NCI-H2171 (cell line): ENCODE results near the gene SNX25.
"Not testable (repeated sequence)": the region's sequence is repeated elsewhere in the genome, so short reads cannot be mapped to it uniquely, and the experiment has no call there.

Experiments
- DNase-seq: peaks from one replicate; lab custom pipeline; 2025; lab: John Stamatoyannopoulos, UW

Gene SNX25

GRCh38 chr4:185307136-185307950, 97.9 kb downstream of the SNX25 start:
- no peak for DNase-seq

- no peak for DNase-seq
These were observed 100.4 kb downstream of the SNX25 start for GRCh38 chr4:185309770-185310169.

- no peak for DNase-seq
These were observed 101.9 kb downstream of the SNX25 start for GRCh38 chr4:185311113-185311888.

GRCh38 chr4:185312699-185313098, 103.3 kb downstream of the SNX25 start:
- DNase-seq: no peak

- not testable (repeated sequence) for DNase-seq
These were observed 108.1 kb downstream of the SNX25 start for GRCh38 chr4:185317462-185317861.

- no peak for DNase-seq
These were observed 108.5 kb downstream of the SNX25 start for GRCh38 chr4:185317880-185318279.

GRCh38 chr4:185318679-185319078, 109.3 kb downstream of the SNX25 start:
- no peak for DNase-seq

GRCh38 chr4:185322803-185323202, 113.4 kb downstream of the SNX25 start:
- DNase-seq: no peak

- no peak for DNase-seq
These were observed 114.2 kb downstream of the SNX25 start for GRCh38 chr4:185323606-185324005.

GRCh38 chr4:185324361-185324760, 115.0 kb downstream of the SNX25 start:
- DNase-seq: not testable (repeated sequence)

GRCh38 chr4:185325721-185326120, 116.3 kb downstream of the SNX25 start:
- DNase-seq: not testable (repeated sequence)

- no peak for DNase-seq
These were observed 119.2 kb downstream of the SNX25 start for GRCh38 chr4:185328586-185328985.

- not testable (repeated sequence) for DNase-seq
These were observed 120.6 kb downstream of the SNX25 start for GRCh38 chr4:185329879-185330510.

GRCh38 chr4:185332575-185333464, 123.4 kb downstream of the SNX25 start:
- no peak for DNase-seq

- DNase-seq: no peak
These were observed 124.9 kb downstream of the SNX25 start for GRCh38 chr4:185334326-185334725.

GRCh38 chr4:185335579-185335978, 126.2 kb downstream of the SNX25 start:
- DNase-seq: no peak

GRCh38 chr4:185339941-185340340, 130.5 kb downstream of the SNX25 start:
- DNase-seq: no peak

GRCh38 chr4:185341377-185341776, 132.0 kb downstream of the SNX25 start:
- DNase-seq: no peak

GRCh38 chr4:185341841-185342240, 132.4 kb downstream of the SNX25 start:
- no peak for DNase-seq

GRCh38 chr4:185343726-185344581, 134.6 kb downstream of the SNX25 start:
- DNase-seq: no peak
